H9 (cell line): ENCODE measurements around the gene CTNNA3. TPM values are rescaled to one million over a fixed set of nuclear protein-coding genes. Genes with fewer than 3 reads are reported as not detected.

Source experiments
- DNase-seq: peaks from one replicate; pipeline ENCODE4 v3.0.0-alpha.2; 2017
- H2AFZ ChIP-seq: one replicate; pipeline ENCODE4 v1.6.1; 2013; ENCODE audit warnings: mild to moderate bottlenecking, low read length, control low read depth, moderate library complexity
- H2AK5ac ChIP-seq: 2 replicates; pipeline ENCODE4 v1.6.1; 2013; ENCODE audit warnings: low read length, control low read depth, mixed read lengths; ENCODE audit not compliant: insufficient read length
- H2BK120ac ChIP-seq: one replicate; pipeline ENCODE4 v1.6.1; 2013; ENCODE audit warnings: low read depth, mild to moderate bottlenecking, low read length, control low read depth, inconsistent platforms; ENCODE audit not compliant: poor library complexity, severe bottlenecking
- H2BK12ac ChIP-seq: 2 replicates; pipeline ENCODE4 v1.6.1; 2013; ENCODE audit warnings: low read length, control low read depth, mixed read lengths, low read depth; ENCODE audit not compliant: insufficient read length
- H2BK15ac ChIP-seq: 2 replicates; pipeline ENCODE4 v1.6.1; 2013; ENCODE audit warnings: low read depth, low read length, control low read depth
- H2BK20ac ChIP-seq: one replicate; pipeline ENCODE4 v1.6.1; 2013; ENCODE audit warnings: low read depth, mild to moderate bottlenecking, low read length, control low read depth, inconsistent platforms; ENCODE audit not compliant: poor library complexity, severe bottlenecking
- H2BK5ac ChIP-seq: 2 replicates; pipeline ENCODE4 v1.6.1; 2013; ENCODE audit warnings: low read length, control low read depth, mixed read lengths; ENCODE audit not compliant: insufficient read length
- H3K14ac ChIP-seq: 2 replicates; pipeline ENCODE4 v1.6.1; 2013; ENCODE audit warnings: low read length, control low read depth; ENCODE audit not compliant: insufficient read depth
- H3K18ac ChIP-seq: 2 replicates; pipeline ENCODE4 v1.6.1; 2013; ENCODE audit warnings: low read depth, mild to moderate bottlenecking, mixed read lengths, low read length, control low read depth; ENCODE audit not compliant: insufficient read length
- H3K23ac ChIP-seq: 2 replicates; pipeline ENCODE4 v1.6.1; 2013; ENCODE audit warnings: low read length, control low read depth, mixed read lengths, low read depth; ENCODE audit not compliant: insufficient read length
- H3K23me2 ChIP-seq: 2 replicates; pipeline ENCODE4 v1.6.1; 2013; ENCODE audit warnings: low read depth, mild to moderate bottlenecking, mixed read lengths, low read length, control low read depth; ENCODE audit not compliant: insufficient read length, poor library complexity, severe bottlenecking
- H3K27ac ChIP-seq: 2 replicates; pipeline ENCODE4 v1.5.1; 2013; ENCODE audit warnings: low read length, control low read depth, mixed read lengths, low read depth; ENCODE audit not compliant: insufficient read length
- H3K27me3 ChIP-seq: 2 replicates; pipeline ENCODE4 v1.6.1; 2013; ENCODE audit warnings: low read length, control low read depth, inconsistent platforms; ENCODE audit not compliant: insufficient read depth
- H3K4ac ChIP-seq: 2 replicates; pipeline ENCODE4 v1.6.1; 2013; ENCODE audit warnings: low read depth, mild to moderate bottlenecking, control low read depth, inconsistent platforms, low read length, moderate library complexity
- H3K4me1 ChIP-seq: 2 replicates; pipeline ENCODE4 v1.6.1; 2013; ENCODE audit warnings: low read length, control low read depth, inconsistent platforms; ENCODE audit not compliant: insufficient read depth
- H3K4me2 ChIP-seq: 2 replicates; pipeline ENCODE4 v1.6.1; 2013; ENCODE audit warnings: low read length, control low read depth, mixed read lengths; ENCODE audit not compliant: insufficient read length, insufficient read depth
- H3K56ac ChIP-seq: 2 replicates; pipeline ENCODE4 v1.6.1; 2013; ENCODE audit warnings: low read depth, mild to moderate bottlenecking, mixed read lengths, low read length, control low read depth; ENCODE audit not compliant: insufficient read length
- H3K79me1 ChIP-seq: 2 replicates; pipeline ENCODE4 v1.6.1; 2013; ENCODE audit warnings: low read depth, mild to moderate bottlenecking, moderate library complexity, low read length, control low read depth, inconsistent platforms; ENCODE audit not compliant: insufficient read depth, poor library complexity, severe bottlenecking
- H3K79me2 ChIP-seq: 2 replicates; pipeline ENCODE4 v1.6.1; 2013; ENCODE audit warnings: low read length, control low read depth, inconsistent platforms; ENCODE audit not compliant: insufficient read depth
- H3K9ac ChIP-seq: 2 replicates; pipeline ENCODE4 v1.6.1; 2013; ENCODE audit warnings: low read length, control low read depth, mixed read lengths; ENCODE audit not compliant: insufficient read length; ENCODE audit errors: extremely low read depth
- H3K9me3 ChIP-seq: one replicate; pipeline ENCODE4 v1.6.1; 2013; ENCODE audit warnings: low read depth, low read length, inconsistent platforms; ENCODE audit not compliant: control insufficient read depth
- H3T11ph ChIP-seq: one replicate; pipeline ENCODE4 v1.6.1; 2013; ENCODE audit warnings: mild to moderate bottlenecking, low read length, control low read depth, inconsistent platforms
- H4K20me1 ChIP-seq: one replicate; pipeline ENCODE4 v1.6.1; 2013; ENCODE audit not compliant: control insufficient read depth, insufficient read length, insufficient read depth
- H4K5ac ChIP-seq: 2 replicates; pipeline ENCODE4 v1.6.1; 2013; ENCODE audit warnings: low read depth, mild to moderate bottlenecking, mixed read lengths, low read length, control low read depth; ENCODE audit not compliant: insufficient read length
- H4K8ac ChIP-seq: replicated peaks from 2 replicates; pipeline ENCODE4 v1.6.1; 2013; ENCODE audit warnings: low read length, control low read depth, mixed read lengths, low read depth; ENCODE audit not compliant: insufficient read length
- H4K91ac ChIP-seq: 2 replicates; pipeline ENCODE4 v1.6.1; 2013; ENCODE audit warnings: low read depth, mild to moderate bottlenecking, moderate library complexity, mixed read lengths, low read length, control low read depth; ENCODE audit not compliant: insufficient read length
- H3K27ac Mint-ChIP-seq, 3 experiments: 2 replicates in 2 of 3; 3 replicates in 1 of 3; pipeline ENCODE4 v1.8.0; 2020 to 2021; ENCODE audit warnings: mixed read lengths in 3 of 3, mild to moderate bottlenecking in 1 of 3, moderate library complexity in 1 of 3
- H3K27me3 Mint-ChIP-seq: 2 replicates; pipeline ENCODE4 v1.8.0; 2021; ENCODE audit warnings: low read depth, mild to moderate bottlenecking, moderate library complexity, mixed read lengths
- H3K36me3 Mint-ChIP-seq, 3 experiments: 2 replicates in 2 of 3; 3 replicates in 1 of 3; pipeline ENCODE4 v1.8.0; 2020 to 2021; ENCODE audit warnings: low read depth in 3 of 3, mixed read lengths in 3 of 3; ENCODE audit not compliant: insufficient read depth in 1 of 3
- H3K4me1 Mint-ChIP-seq, 2 experiments: 2 replicates each; pipeline ENCODE4 v1.8.0; 2020; ENCODE audit warnings: mixed read lengths in 2 of 2
- H3K4me3 Mint-ChIP-seq, 2 experiments: 2 replicates in 1 of 2; 3 replicates in 1 of 2; pipeline ENCODE4 v1.8.0; 2020 to 2021; ENCODE audit warnings: mild to moderate bottlenecking in 2 of 2, mixed read lengths in 2 of 2, moderate library complexity in 1 of 2
- H3K9me3 Mint-ChIP-seq, 2 experiments: 2 replicates in 1 of 2; 3 replicates in 1 of 2; pipeline ENCODE4 v1.8.0; 2020; ENCODE audit warnings: mild to moderate bottlenecking in 2 of 2, mixed read lengths in 2 of 2, moderate library complexity in 1 of 2
- CTCF ChIP-seq: fragments of 200-600 bp; sonication (generic); conservative IDR thresholded peaks from 3 replicates; pipeline ENCODE4 v1.8.0; 2021; ENCODE audit warnings: antibody characterized with exemption, mild to moderate bottlenecking
- total RNA-seq: library from RNA; stranded (reverse); gene quantifications from 2 replicates; pipeline ENCODE4 v1.2.1, GENCODE V29; 2021

CTNNA3 gene
- total RNA-seq, 1 experiment from 2014 or later: 3.3 TPM

- Histone ChIP-seq H2BK5ac (no peak overlapping the region), H3K9ac (no peak overlapping the region), H3K23ac (no peak overlapping the region), H2BK120ac (no peak overlapping the region), H3K4me1 (peaks cover 3% of the 10 kb centered on the region; the same call in 1 of the 2 replicates), H3K27ac (no peak overlapping the region), H3K18ac (no peak overlapping the region), H4K5ac (no peak overlapping the region), H2BK15ac (no peak overlapping the region), H2BK12ac (no peak overlapping the region), H3K14ac (no peak overlapping the region), H3K9me3 (no peaks in the 10 kb centered on the region), H4K91ac (no peak overlapping the region), H3K23me2 (no peaks in the 10 kb centered on the region), H3K27me3 (no peaks in the 10 kb centered on the region), H2BK20ac (no peak overlapping the region), H2AFZ (no peak overlapping the region), H3T11ph (no peak overlapping the region), H4K20me1 (no peaks in the 10 kb centered on the region), H4K8ac (no peak overlapping the region), H3K79me2 (no peaks in the 10 kb centered on the region), H3K79me1 (no peaks in the 10 kb centered on the region), H2AK5ac (no peak overlapping the region), H3K4ac (no peak overlapping the region), H3K56ac (no peak overlapping the region), H3K4me2 (no peak overlapping the region)
- no peak overlapping the region for H3K4me3 Mint-ChIP-seq
- peaks cover 5 to 10% of the 10 kb centered on the region in 2 experiments for H3K4me1 Mint-ChIP-seq
- H3K9me3 Mint-ChIP-seq: peaks cover 0 to 2% of the 10 kb centered on the region in 2 experiments; a peak in 1 of 5 replicates
- TF ChIP-seq CTCF: no peak
- DNase-seq: no peak
- H3K27ac Mint-ChIP-seq: peak overlapping the region in 2 of 3 experiments; percentile 32 to 52; a peak in 4 of 7 replicates
- no peaks in the 10 kb centered on the region for H3K36me3 Mint-ChIP-seq
- peaks cover 2% of the 10 kb centered on the region; the same call in 1 of the 2 replicates for H3K27me3 Mint-ChIP-seq
Measured at GRCh38 chr10:67629461-67629971, 66.5 kb downstream of the CTNNA3 start.
